Epithelial cell of esophagus (primary cell): ENCODE measurements around the gene SSR2.

Source experiments
- DNase-seq: peaks from one replicate; pipeline ENCODE4 v3.0.0; 2010; ENCODE audit warnings: low read depth
- H3K4me3 ChIP-seq: 2 replicates; pipeline ENCODE4 v1.5.1; 2011; ENCODE audit warnings: mild to moderate bottlenecking, low read length, control low read depth
- TF ChIP-seq, protein P1 (sequence below): IDR thresholded peaks from 2 replicates; pipeline ENCODE4 v1.5.1; 2011; ENCODE audit warnings: low read depth, mild to moderate bottlenecking, low read length, control low read depth, inconsistent platforms; ENCODE audit not compliant: insufficient read depth; ENCODE audit errors: missing control alignments

Gene SSR2

DNA sequence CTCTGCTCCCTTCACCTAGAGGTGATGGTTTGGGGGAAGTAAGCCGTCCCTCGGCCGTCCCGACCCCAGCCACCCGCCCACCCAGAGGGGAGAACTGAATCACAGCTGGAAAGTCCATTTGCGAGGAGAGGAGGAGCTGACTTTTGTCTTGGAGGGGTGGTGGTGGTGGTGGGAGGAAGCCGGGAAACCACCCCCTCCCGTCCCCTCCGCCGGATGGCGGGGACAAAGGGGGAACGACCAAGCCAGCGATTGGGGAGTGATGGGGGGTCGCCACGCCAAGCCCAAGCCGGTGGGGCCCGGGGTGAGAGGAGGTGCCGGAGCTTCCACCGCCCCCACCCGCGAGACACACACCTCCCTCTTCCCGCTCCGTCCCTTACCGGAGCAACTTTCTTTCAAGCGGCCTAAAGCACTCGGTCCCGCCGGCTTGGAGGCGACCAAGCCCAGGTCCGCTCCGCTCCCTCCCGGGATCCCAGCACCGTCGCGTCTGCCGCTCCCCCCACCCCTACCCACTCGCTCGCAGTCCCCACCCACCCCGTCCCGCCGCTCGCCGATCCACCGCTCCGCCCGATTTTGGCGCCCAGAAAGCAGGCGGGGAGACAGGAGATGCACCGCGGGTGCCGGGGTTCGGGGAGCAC is 42.9 kb downstream of the SSR2 start:
- TF ChIP-seq, protein P1, sequence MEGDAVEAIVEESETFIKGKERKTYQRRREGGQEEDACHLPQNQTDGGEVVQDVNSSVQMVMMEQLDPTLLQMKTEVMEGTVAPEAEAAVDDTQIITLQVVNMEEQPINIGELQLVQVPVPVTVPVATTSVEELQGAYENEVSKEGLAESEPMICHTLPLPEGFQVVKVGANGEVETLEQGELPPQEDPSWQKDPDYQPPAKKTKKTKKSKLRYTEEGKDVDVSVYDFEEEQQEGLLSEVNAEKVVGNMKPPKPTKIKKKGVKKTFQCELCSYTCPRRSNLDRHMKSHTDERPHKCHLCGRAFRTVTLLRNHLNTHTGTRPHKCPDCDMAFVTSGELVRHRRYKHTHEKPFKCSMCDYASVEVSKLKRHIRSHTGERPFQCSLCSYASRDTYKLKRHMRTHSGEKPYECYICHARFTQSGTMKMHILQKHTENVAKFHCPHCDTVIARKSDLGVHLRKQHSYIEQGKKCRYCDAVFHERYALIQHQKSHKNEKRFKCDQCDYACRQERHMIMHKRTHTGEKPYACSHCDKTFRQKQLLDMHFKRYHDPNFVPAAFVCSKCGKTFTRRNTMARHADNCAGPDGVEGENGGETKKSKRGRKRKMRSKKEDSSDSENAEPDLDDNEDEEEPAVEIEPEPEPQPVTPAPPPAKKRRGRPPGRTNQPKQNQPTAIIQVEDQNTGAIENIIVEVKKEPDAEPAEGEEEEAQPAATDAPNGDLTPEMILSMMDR: no peak
- H3K4me3 ChIP-seq: peak overlapping the region; percentile 80
- DNase-seq: peak; percentile 32

DNA sequence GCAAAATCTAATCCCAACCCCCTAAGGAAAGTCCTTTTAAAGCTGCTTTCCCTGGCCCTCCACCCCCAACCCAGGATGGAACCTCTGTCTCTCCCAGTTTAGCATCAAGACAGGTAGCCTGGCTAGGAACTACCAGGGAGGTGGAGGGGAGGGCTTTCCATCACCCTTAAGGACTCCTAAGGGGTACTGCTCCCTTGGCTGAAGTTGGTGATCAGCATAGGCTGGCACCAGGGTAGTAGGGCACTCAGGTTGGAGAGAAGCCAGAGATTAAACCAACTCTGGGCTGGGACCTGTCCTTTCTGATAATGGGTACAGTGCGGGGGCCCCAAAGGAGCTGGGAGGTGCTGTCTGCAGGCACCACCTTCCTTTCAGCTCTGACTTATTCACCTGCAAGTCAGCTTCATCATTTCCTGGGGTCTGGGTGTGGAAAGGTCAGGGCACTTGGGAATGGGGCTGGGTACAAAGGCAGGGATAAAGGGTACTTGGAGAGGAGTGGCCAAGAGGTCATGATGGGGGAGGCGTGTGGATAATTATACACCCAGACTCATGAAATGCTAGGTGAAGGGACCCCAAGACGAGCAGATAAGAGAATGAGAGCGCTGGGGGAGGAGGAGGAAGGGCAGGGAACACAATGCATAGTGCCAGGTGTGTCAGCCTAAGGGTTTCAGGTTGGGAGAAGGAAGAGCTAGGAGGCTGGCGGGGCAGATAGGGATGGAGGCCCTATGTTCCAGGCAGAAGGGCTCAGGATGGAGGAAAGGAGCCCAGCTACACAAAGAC is 43.6 kb downstream of the SSR2 start:
- DNase-seq: peak; percentile 24
- TF ChIP-seq, protein P1: no peak
- H3K4me3 ChIP-seq: peak overlapping the region; percentile 80

GRCh38 chr1:155976062-155976912 is 44.5 kb downstream of the SSR2 start:
- TF ChIP-seq, protein P1: no peak

GRCh38 chr1:155975375-155976061 is 45.2 kb downstream of the SSR2 start:
- no peak for DNase-seq
- TF ChIP-seq, protein P1: no peak

More at GRCh38 chr1:155976062-155976912, 44.5 kb downstream of the SSR2 start:
- DNase-seq: peak; percentile 69
- H3K4me3 ChIP-seq: peak overlapping the region; percentile 80

GRCh38 chr1:155974208-155975115 is 46.3 kb downstream of the SSR2 start:
- DNase-seq: no peak
- H3K4me3 ChIP-seq: no peak overlapping the region
- TF ChIP-seq, protein P1: peak; percentile 11

More at GRCh38 chr1:155975375-155976061, 45.2 kb downstream of the SSR2 start:
- peak overlapping the region; percentile 80 for H3K4me3 ChIP-seq

DNA sequence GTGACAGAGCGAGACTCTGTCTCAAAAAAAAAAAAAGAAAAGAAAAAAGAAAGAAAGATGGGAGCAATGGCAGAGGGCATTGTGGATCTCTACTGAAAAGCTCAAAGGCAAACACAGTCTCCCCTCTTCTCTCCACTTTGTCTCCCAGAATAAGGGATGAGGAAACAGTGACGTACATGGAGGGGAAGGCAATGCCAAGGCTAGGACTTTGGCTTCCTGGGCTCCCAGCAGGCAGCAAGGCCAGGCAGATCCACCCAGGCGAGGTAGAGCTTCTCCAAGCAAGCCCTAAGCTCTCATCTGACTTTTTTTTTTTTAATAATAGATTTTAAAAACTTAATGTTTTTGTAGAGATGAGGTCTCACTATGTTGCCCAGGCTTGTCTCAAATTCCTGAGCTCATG is 47.0 kb downstream of the SSR2 start:
- TF ChIP-seq, protein P1: no peak
- DNase-seq: no peak
- H3K4me3 ChIP-seq: no peak overlapping the region
